CD4-positive, alpha-beta T cell treated with Interferon alpha-2 for 1 hour (primary cell): ENCODE results near the gene MIPOL1.
"Not testable (repeated sequence)": the region's sequence is repeated elsewhere in the genome, so short reads cannot be mapped to it uniquely, and the experiment has no call there.

Experiments used
- DNase-seq, 2 donors: peaks; one replicate each; pipeline ENCODE4 v3.0.0-alpha.2; 2020 to 2022

The MIPOL1 gene

GRCh38 chr14:37555596-37555995 lies 357.9 kb downstream of the MIPOL1 start:
- DNase-seq = not testable (repeated sequence)

- no peak for DNase-seq
Measured at GRCh38 chr14:37558740-37559139, 361.0 kb downstream of the MIPOL1 start.

GRCh38 chr14:37559386-37559785 lies 361.6 kb downstream of the MIPOL1 start:
- DNase-seq = no peak

DNA sequence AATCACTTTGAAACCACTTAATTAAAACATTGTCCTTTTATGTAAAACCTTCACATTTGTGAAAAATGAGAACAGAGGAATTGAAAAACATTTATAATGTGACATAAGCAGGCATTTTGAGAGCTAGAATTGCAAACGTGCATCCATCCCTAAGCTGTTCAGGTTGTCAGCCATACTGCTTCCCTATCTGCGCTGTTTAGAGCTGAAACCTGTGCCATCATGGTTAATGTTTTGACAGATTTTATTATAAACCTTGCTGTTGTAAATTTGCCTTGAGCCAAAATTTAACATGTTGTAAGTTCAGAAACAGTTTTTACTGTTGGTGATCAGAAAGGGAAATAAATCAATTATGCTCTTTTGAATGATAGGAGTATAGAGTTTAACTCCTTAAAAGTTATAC lies 365.5 kb downstream of the MIPOL1 start:
- no peak for DNase-seq

DNA sequence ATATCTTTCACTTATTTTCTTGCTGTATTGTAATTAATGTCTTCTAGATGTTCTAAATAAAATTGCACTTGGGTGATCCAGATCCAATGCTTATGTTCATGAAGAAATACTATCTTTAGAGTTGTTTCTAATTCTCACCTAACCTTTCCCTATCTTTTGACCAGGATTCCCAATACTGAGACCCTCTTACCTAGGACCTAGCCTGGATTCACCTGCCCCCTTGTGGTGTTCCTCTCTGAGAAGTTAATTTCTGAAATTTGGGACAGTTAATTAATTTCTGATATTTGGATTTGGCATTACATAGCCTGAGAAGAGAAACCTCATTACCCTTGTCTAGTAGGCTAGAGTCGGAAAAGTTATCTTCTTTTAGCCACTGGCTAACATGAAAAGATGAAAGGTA lies 367.8 kb downstream of the MIPOL1 start:
- no peak for DNase-seq

DNA sequence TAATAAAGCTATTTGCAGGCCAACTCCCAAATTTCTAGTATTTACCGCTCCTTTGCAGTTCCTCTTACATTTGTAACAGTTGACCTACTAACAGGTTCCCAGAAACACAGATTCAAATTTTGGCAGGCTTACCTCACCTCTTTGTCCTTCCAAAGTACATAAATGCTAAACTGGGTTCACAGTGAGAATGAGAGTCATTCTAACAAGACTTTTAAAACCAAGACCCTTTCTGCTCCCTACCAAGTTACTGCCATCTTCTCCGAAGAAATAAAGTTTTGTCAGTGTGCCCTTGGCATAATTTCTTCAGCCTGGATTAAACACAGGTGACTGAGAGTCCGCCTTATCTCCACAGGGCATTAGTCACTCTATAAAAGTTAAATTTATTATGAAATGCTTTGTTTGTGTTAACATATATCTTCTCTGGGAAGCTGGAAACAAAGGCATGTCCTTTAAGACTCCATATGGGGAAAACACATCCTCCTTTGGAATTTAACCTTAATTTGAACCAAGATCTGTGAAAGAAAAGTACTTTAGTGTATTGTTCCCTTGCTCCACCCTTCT lies 369.2 kb downstream of the MIPOL1 start:
- no peak for DNase-seq

DNA sequence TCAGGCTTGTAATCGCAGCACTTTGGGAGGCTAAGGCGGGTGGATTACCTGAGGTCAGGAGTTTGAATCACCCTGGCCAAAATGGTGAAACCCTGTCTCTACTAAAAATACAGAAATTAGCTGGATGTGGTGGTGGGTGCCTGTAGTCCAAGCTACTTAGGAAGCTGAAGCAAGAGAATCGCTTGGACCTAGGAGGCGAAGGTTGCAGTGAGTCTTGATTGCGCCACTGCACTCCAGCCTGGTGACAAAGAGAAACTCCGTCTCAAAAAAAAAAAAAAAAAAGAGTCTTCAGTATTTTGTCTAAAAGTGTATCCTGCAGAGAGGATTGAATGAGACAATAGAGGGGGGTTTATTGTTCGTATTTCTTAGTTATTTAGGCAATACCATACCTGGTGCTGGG lies 372.0 kb downstream of the MIPOL1 start:
- no peak for DNase-seq

GRCh38 chr14:37571391-37571790 lies 373.7 kb downstream of the MIPOL1 start:
- DNase-seq = no peak

- DNase-seq = no peak
Measured at GRCh38 chr14:37573356-37573755, 375.6 kb downstream of the MIPOL1 start.

GRCh38 chr14:37579274-37579673 lies 381.5 kb downstream of the MIPOL1 start:
- no peak for DNase-seq

DNA sequence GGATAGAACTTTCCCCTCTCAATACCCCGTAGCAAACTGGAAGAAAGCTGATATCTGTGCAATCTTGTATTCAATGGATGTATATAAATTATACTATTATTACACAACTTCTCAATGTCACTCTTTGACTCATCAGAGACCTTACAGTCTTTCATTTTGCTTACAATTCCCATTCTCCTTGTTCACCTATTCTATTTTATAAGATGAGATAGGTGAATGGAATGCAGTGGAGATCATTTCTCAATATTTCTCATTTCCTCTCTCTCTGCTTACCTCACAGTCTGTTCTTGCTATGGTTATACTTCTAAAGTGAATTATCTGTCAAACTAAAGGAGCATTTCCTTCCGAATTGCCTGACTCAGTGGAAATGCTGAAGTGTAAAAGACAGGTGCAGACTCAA lies 382.4 kb downstream of the MIPOL1 start:
- DNase-seq = no peak

- DNase-seq = no peak
Measured at GRCh38 chr14:37583358-37584210, 385.8 kb downstream of the MIPOL1 start.

- no peak for DNase-seq
Measured at GRCh38 chr14:37584211-37585100, 386.7 kb downstream of the MIPOL1 start.

DNA sequence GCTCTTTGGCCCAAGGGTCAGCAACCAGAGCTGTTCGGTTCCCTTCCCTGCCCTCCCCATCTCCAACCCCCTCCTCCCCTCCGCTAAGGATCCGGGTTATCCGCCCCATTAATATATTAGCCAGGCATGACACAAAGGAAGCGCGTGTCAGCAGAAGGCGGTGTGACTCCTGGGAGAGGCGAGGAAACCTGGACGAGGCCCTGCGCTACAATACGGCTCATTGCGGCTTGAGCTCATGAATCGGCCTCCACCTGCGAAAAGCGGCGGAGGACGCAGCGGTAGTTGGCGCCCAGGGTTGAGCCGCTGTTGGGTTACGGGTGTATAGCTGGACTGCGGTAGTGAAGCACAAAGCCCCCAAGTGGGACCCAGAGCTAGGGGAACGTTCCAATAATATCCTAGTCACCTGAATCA lies 387.4 kb downstream of the MIPOL1 start:
- DNase-seq = no peak

DNA sequence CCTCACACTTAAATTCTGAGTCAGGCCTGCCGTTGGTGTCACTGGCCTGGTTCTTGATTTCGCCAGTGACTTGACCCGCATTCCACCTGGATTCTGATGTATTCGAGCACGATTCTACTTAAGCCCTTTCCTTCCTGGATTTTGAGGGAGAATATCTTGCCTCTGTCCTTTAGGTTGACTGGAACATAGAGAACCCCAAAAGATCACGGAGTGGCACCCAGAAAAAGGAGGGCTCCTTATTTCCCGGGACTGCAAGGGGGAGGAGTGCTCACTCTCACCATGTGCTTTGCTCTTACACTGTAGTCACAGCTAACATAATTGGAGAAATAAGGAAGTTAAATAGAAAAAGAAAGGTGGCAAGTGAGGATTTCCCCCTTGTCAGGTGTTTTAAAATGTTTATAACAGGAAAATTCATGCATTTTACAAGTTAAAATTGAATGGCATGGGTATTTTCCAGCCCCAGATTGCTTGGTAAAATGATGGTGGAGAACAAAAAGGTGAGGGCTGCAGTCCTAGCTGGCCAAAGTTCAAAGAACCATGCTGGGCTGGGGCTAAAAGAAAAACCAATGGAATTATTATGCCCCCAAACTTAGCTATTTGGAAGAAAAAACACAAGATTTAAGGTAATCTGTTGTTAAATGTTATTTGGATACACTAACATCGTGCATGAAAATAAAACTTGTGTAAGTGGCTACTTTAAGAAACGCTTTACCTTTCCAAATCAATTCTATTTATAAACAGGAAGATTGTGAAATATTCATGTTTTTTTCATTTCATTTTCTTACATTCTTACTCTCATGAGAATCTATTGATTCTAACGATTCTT lies 388.4 kb downstream of the MIPOL1 start:
- no peak for DNase-seq

- no peak for DNase-seq
Measured at GRCh38 chr14:37586797-37587130, 389.0 kb downstream of the MIPOL1 start.

- DNase-seq = no peak
Measured at GRCh38 chr14:37587131-37587803, 389.5 kb downstream of the MIPOL1 start.

GRCh38 chr14:37587881-37588666 lies 390.3 kb downstream of the MIPOL1 start:
- no peak for DNase-seq

DNA sequence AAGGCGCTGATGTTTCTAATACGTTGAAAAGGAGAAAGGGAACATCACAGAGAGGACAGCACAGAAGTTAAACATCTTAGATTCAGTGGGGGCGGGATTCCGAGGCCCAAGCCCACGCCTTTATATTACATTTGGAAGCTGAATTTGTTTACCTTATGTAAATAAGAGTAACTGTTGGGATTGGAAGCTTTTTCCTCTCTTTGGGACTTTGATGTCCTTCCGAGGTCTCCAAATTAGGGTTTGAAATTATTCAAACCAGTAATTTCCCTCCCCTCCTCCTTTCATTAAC lies 390.9 kb downstream of the MIPOL1 start:
- no peak for DNase-seq

DNA sequence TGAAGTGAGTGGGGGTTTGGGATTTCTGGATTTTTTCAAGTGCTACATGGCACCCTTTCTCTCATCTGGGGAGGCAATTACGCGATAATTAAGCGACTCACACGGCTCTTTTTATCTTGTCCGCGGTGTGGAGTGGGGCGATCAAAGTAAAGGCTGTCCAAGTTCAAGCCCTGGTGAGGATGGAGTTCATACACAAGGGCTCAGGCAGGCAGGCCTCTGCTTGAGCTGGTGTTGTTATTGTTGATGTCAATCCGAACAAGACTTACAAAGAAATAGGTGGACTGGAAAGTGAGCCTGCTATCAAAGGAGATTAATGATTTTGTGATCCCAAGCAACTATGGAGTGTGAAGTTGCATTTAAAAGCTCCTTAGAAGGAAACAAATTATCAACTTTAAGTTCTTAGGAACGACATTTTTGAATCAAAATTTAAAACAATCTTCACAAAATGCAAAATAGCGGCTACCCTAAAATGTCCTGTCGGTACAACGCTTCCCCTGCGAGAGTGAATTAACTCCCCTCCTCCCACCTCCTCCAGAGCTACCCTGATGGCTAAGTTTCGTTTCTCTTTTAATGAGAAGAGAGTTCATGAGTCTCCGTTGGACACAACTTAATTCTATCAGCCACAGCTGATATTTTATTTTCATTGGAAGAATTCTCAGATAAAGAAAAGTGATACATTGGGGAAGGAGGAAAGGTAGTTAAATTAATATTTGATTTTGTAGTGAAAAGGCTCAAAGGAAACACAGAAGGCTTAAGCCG lies 391.4 kb downstream of the MIPOL1 start:
- DNase-seq = no peak
